ENCODE measurements around the gene ACR. TPM values are rescaled to one million over a fixed set of nuclear protein-coding genes. Genes with fewer than 3 reads are reported as not detected.

The ACR gene
- total RNA-seq, 2 experiments from 2014 or later = not detected

DNA sequence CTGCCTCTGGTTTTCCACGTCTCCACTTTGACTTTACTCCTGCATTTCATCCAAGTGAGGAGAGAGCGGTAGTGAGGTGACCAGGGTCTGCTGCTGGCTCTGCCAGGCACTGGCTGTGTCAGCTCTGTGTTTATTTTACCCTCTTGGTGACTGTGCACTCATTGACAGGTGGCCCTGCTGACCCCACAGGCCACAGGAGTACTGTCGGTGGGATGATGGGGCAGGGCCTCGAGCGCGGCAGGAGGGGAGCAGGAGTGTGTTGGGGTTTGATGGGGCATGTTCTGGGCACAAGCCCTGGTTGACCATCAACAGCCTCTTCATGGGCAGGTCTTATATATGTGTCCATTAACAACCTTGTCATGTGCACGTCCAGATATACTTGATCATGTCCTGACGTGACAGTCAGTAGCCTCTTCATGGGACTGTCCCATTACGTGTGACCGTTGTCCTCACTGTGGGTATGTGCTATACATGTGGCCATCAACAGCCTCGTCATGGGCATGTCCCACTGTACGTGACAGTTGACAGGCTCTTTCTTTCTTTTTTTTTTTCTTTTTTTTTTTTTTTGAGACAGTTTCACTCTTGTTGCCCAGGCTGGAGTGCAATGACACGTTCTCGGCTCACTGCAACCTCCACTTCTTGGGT, 31.4 kb upstream of the ACR start:
- Mint-ChIP-seq H3K27me3 (peaks cover 3% of the 10 kb centered on the region), H3K4me1 (peaks cover 14% of the 10 kb centered on the region), H3K9me3 (no peaks in the 10 kb centered on the region), H3K36me3 (no peaks in the 10 kb centered on the region), H3K4me3 (no peak overlapping the region), H3K27ac (no peak overlapping the region)
- no peak for DNase-seq
- POLR2A ChIA-PET = no interaction called here
- no peak for ATAC-seq (ENCODE audit: low read depth)

DNA sequence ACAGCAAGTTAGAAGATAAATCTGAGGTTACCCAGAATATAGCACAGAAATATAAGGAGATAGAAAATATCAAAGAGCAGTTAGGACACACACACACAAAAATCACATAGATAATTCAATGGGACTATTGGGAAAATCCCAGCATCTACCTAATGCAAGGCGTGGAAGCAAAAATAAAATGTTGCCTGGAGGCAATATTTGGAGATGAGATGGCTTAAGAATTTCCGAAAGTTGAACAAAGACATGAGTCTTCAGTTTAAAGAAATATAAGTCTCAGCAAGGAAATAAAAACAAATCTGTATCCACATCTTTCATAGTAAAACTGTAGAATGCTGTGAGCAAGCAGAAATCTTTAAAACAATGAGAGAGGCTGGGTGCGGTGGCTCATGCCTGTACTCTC, 29.5 kb upstream of the ACR start:
- ATAC-seq (ENCODE audit: low read depth) (no peak), DNase-seq (no peak)
- H3K27ac Mint-ChIP-seq = no peak overlapping the region
- no peaks in the 10 kb centered on the region for H3K9me3 Mint-ChIP-seq
- peaks cover 3% of the 10 kb centered on the region for H3K27me3 Mint-ChIP-seq
- H3K4me1 Mint-ChIP-seq = no peaks in the 10 kb centered on the region
- POLR2A ChIA-PET = no interaction called here
- H3K4me3 Mint-ChIP-seq = no peak overlapping the region
- H3K36me3 Mint-ChIP-seq = no peaks in the 10 kb centered on the region

DNA sequence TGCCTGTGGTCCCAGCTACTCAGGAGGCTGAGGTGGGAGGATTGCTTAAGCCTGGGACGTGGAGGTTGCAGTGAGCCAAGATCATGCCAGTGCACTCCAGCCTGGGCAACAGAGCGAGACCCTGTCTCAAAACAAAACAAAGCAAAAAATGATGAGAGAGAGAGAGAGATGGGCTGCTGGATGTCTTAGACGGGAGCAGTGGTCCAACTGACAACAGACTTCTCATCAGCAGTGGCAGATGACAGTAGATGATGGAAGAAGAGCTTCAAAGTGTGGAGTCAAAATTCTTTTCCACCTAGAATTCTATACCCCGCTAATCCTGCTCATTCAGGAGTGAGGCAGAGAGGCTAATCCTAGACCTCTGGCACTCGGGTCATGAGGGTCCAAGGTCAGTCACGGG, 29.0 kb upstream of the ACR start:
- POLR2A ChIA-PET = no interaction called here
- peaks cover 3% of the 10 kb centered on the region for H3K27me3 Mint-ChIP-seq
- no peaks in the 10 kb centered on the region for H3K36me3 Mint-ChIP-seq
- DNase-seq (no peak), ATAC-seq (ENCODE audit: low read depth) (no peak)
- no peaks in the 10 kb centered on the region for H3K9me3 Mint-ChIP-seq
- no peaks in the 10 kb centered on the region for H3K4me1 Mint-ChIP-seq
- no peak overlapping the region for H3K4me3 Mint-ChIP-seq
- H3K27ac Mint-ChIP-seq = no peak overlapping the region

DNA sequence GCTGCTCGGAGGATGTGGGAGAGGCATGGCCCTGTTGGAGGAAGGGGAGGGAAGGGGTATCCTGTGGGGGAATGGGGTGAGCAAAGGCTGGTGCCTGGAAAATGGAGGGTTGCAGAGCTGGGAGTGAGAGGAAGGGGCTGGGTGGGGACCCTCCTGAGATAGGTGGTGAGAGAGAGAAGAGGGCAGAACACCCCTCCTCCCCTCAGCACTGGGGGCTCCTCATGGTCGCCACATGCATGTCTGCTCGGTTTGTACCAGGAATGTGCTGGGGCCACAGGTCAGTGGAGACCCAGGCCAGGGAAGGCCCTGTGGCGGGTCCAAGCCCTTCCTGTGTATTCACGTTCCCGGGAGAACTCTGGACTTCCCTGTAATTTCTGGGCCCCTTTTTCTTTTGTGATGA, 27.8 kb upstream of the ACR start:
- H3K27me3 Mint-ChIP-seq = peaks cover 3% of the 10 kb centered on the region
- no peak overlapping the region for H3K27ac Mint-ChIP-seq
- ATAC-seq (ENCODE audit: low read depth) (no peak), DNase-seq (no peak)
- no peaks in the 10 kb centered on the region for H3K9me3 Mint-ChIP-seq
- POLR2A ChIA-PET = no interaction called here
- H3K36me3 Mint-ChIP-seq = no peaks in the 10 kb centered on the region
- no peak overlapping the region for H3K4me3 Mint-ChIP-seq
- no peaks in the 10 kb centered on the region for H3K4me1 Mint-ChIP-seq

DNA sequence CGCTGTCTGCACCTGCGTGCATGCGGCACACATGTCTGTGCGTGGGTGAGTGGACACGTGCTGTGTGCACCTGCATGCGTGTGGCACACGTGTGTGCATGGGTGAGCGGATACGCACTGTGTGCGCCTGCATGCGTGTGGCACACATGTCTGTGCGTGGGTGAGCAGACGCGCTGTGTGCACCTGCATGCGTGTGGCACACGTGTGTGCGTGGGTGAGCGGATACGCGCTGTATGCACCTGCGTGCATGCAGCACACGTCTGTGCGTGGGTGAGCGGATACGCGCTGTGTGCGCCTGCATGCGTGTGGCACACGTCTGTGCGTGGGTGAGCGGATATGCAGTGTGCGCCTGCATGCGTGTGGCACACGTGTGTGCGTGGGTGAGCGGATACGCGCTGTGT, 27.1 kb upstream of the ACR start:
- Mint-ChIP-seq H3K9me3 (no peaks in the 10 kb centered on the region), H3K4me3 (no peak overlapping the region), H3K27me3 (peaks cover 3% of the 10 kb centered on the region), H3K4me1 (no peaks in the 10 kb centered on the region), H3K36me3 (no peaks in the 10 kb centered on the region), H3K27ac (no peak overlapping the region)
- POLR2A ChIA-PET = no interaction called here
- DNase-seq (no peak), ATAC-seq (ENCODE audit: low read depth) (no peak)

DNA sequence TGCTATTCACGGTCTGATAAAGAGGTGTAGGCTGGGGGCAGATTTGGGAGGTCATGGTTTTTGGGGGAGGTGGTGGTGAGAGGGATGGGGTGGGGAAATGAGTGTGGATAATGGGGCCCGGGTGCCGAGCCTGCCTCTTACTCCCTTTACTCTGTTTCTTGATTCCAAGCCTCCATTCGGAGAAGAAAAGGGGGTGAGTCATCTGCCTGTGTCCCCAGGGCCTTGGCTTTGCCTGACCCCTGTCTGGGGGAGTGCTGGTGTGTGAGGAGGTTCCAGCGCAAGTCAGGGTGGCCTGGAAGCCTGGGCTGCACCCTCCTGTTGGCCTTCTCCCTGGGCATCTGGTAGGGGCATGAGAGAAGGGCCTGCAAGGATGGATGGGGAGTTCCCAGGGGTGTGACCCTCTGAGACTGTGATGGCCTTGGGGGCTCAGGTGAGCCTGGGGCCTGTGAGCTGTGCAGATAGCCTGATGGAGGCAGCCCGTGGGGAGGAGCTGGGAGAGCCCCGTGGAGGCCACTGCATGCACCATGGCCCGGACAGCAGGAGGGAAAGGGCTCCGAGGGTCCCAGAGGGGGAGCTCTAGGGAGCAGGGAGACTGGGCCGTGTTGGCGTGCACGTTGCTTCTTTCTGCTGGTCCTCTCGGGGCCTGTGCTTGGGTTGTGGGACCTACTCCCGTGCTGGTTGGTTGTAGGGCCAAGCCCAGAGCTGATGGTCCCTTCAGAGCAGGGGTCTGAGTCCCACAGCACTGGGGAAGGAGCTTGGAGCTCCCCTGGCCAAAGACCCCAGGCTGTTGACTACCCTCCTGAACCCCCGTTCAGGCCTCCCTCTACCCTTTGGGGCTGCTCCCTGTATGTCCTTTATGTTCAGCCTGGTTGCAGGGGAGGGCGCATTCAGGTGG, 26.3 kb upstream of the ACR start:
- peaks cover 3% of the 10 kb centered on the region for H3K27me3 Mint-ChIP-seq
- no peak for ATAC-seq (ENCODE audit: low read depth)
- POLR2A ChIA-PET = no interaction called here

DNA sequence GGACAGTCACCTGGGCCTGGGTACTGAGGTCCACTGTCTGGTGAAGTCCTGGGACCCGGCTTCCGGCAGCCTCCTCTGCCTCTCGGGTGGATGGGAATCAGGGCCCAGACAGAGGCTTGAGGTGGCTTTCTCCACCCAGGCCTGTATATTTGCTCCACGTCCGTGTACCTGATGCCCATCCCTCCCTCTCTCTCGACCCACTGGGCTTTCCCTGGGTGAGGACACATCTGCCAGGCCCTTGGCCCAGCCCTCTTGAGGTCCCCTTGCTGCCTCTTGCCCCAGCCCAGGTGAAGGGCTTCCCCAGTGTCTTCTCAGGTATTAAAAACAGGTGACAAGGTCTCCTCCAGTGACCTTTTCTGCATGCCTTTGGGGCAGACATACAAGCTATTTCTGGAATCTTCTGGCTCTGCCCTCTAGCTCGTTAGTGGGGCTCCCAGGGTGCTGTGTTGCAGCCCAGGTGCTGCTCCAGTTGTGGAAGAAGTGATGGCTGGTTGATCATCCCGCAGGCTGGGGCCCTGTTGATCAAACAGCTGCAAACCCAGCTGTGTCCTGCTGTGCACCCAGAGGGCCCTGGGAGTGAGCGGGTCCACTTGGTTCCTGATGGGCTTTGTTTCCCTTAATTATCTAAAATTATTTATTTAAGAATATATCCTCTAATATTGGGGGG, 25.5 kb upstream of the ACR start:
- no peak for DNase-seq
- no peaks in the 10 kb centered on the region for H3K4me1 Mint-ChIP-seq
- no peaks in the 10 kb centered on the region for H3K36me3 Mint-ChIP-seq
- POLR2A ChIA-PET = no interaction called here
- ATAC-seq (ENCODE audit: low read depth) = no peak
- peaks cover 3% of the 10 kb centered on the region for H3K27me3 Mint-ChIP-seq
- no peak overlapping the region for H3K4me3 Mint-ChIP-seq
- no peaks in the 10 kb centered on the region for H3K9me3 Mint-ChIP-seq
- H3K27ac Mint-ChIP-seq = no peak overlapping the region

More for the DNA sequence above, 26.3 kb upstream of the ACR start:
- H3K4me3 Mint-ChIP-seq = no peak overlapping the region
- H3K36me3 Mint-ChIP-seq = no peaks in the 10 kb centered on the region
- H3K4me1 Mint-ChIP-seq = no peaks in the 10 kb centered on the region
- DNase-seq = no peak
- no peaks in the 10 kb centered on the region for H3K9me3 Mint-ChIP-seq
- no peak overlapping the region for H3K27ac Mint-ChIP-seq

DNA sequence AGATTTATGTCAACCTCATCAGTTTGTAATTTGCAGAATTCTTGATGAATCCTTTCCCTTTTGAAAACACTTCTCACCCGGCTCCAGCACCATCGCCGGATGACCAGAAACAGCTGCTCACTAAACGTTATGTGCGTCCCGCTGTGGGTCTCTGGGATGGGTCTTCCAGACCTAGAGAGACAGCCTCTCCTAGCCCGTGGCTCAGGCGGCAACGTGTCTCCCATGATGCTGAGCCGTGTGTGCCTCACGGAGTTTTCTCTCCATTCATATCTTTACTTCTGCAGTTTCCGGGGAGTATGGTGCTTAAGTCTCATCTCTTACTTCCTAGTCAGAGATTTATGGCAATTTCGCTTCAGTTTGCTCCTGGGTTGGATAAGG, 25.0 kb upstream of the ACR start:
- H3K36me3 Mint-ChIP-seq = no peaks in the 10 kb centered on the region
- DNase-seq = no peak

DNA sequence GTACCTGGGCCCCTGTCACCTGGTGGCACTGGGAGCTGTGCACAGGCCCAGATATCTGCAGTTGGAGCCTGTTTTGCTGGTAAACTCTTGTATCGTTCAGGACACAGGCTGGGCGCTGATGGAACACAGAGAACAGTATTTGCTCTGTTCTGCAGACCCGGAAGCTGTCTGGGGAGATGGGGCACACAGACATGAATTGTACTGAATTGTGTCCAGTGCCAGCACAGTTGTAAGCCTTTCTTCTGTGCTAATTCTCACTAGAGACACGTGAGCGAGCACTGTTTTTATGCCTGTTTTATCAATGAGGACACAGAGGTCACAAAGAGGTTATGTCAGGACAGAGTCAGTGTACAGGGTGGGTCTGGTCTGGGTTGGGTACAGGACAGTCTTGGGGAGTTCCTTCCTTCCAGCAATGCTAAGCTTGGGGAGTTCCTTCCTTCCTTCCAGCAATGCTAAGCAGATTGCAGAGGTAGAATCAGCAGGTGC, 24.4 kb upstream of the ACR start:
- DNase-seq (no peak), ATAC-seq (ENCODE audit: low read depth) (no peak)
- Mint-ChIP-seq H3K4me1 (no peaks in the 10 kb centered on the region), H3K9me3 (no peaks in the 10 kb centered on the region), H3K36me3 (no peaks in the 10 kb centered on the region), H3K4me3 (no peak overlapping the region), H3K27me3 (peaks cover 3% of the 10 kb centered on the region), H3K27ac (no peak overlapping the region)
- POLR2A ChIA-PET = no interaction called here

More for the DNA sequence above, 25.0 kb upstream of the ACR start:
- no peaks in the 10 kb centered on the region for H3K9me3 Mint-ChIP-seq
- H3K4me3 Mint-ChIP-seq = no peak overlapping the region
- POLR2A ChIA-PET = no interaction called here
- H3K27ac Mint-ChIP-seq = no peak overlapping the region
- peaks cover 3% of the 10 kb centered on the region for H3K27me3 Mint-ChIP-seq
- no peaks in the 10 kb centered on the region for H3K4me1 Mint-ChIP-seq
- no peak for ATAC-seq (ENCODE audit: low read depth)

DNA sequence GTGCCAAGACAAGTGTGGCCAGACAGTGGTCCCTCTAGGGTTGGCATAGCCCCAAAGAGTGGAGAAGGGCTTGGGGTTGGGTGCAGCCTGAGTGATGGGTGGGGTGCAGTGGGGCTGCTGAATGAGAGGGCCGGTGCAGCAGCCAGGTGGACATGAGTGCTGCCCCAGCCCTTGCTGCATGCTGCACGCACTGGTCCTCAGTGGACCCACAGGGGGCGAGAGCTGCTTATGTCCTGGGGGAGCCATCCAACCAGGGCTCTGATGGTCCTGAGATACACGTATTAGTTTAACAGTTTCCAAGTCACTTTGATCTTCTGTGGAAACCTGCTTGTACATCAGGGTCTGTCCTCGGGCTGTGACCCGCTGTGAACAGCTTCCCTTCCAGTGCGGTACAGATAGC, 23.9 kb upstream of the ACR start:
- H3K27ac Mint-ChIP-seq = no peak overlapping the region

DNA sequence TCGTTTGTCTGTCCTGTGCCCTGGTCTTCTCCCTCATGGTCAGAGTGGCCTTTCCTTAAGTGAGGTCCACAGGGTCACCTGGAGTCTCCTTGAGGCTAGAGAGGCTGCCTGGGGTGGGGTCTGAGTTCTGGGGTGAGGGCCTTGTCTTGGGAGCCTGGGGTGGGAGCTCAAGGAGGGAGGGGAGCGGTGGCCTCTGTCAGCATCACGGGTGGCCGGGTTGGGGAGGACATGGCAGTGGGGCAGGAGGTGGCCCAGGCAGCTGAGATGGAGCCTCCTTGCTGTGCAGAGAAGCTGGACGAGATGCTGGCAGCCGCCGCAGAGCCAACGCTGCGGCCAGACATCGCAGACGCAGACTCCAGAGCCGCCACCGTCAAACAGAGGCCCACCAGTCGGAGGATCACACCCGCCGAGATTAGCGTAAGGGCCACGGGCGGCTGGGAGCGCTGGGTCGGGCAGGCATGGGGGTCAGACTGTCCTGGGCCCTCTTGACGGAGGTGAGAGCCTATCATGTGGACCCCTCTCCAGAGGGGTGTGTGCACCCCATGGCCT, 23.3 kb upstream of the ACR start:
- H3K4me1 Mint-ChIP-seq = no peaks in the 10 kb centered on the region

More for the DNA sequence above, 23.9 kb upstream of the ACR start:
- DNase-seq (no peak), ATAC-seq (ENCODE audit: low read depth) (no peak)
- no peaks in the 10 kb centered on the region for H3K9me3 Mint-ChIP-seq
- no peaks in the 10 kb centered on the region for H3K36me3 Mint-ChIP-seq
- H3K4me3 Mint-ChIP-seq = no peak overlapping the region
- H3K27me3 Mint-ChIP-seq = no peaks in the 10 kb centered on the region
- no peaks in the 10 kb centered on the region for H3K4me1 Mint-ChIP-seq
- POLR2A ChIA-PET = no interaction called here

DNA sequence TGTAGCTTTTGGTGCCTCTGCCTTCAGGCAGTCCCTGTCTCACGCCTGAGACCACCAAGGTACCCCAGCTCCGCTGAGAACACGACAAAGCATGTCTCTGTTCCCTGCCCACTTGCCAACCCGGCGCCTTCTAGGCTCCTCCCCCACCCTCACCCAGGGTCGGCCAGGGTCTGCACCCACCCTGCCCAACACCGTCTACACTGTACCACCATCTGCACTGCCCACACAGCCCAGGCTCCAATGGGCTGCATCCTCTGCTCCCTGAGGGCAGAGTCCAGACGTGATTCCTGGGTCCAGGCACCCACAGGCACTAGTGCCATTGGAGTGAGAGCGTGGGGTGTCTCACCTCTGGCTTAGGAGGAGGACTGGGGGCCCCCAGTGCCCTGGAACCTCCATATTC, 22.8 kb upstream of the ACR start:
- DNase-seq (no peak), ATAC-seq (ENCODE audit: low read depth) (no peak)
- POLR2A ChIA-PET = no interaction called here
- H3K9me3 Mint-ChIP-seq = no peaks in the 10 kb centered on the region
- H3K36me3 Mint-ChIP-seq = no peaks in the 10 kb centered on the region
- H3K4me1 Mint-ChIP-seq = no peaks in the 10 kb centered on the region
- H3K27ac Mint-ChIP-seq = no peak overlapping the region
- no peak overlapping the region for H3K4me3 Mint-ChIP-seq
- no peaks in the 10 kb centered on the region for H3K27me3 Mint-ChIP-seq

More for the DNA sequence above, 23.3 kb upstream of the ACR start:
- DNase-seq (no peak), ATAC-seq (ENCODE audit: low read depth) (no peak)
- Mint-ChIP-seq H3K4me3 (no peak overlapping the region), H3K36me3 (no peaks in the 10 kb centered on the region), H3K27me3 (no peaks in the 10 kb centered on the region), H3K9me3 (no peaks in the 10 kb centered on the region), H3K27ac (no peak overlapping the region)
- POLR2A ChIA-PET = no interaction called here

DNA sequence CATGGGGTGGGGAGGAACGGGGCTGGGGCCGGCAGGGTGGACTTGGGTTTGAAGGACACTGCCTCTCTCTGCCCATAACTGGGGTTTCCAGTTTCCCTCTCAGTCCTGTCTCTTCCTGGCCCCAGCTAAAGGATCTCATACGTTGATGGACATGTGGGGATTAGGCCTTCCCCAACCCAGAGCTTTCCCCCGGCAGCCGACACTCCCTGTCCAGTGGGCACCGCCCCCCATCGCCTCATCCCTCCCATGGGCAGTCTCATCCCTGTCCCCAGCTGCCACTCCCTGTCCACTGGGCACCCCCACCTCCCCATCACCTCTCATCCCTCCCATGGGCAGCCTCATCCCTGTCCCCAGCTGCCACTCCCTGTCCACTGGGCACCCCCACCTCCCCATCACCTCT, 22.2 kb upstream of the ACR start:
- H3K4me1 Mint-ChIP-seq = no peaks in the 10 kb centered on the region
- DNase-seq (no peak), ATAC-seq (ENCODE audit: low read depth) (no peak)
- H3K27ac Mint-ChIP-seq = no peak overlapping the region
- H3K9me3 Mint-ChIP-seq = no peaks in the 10 kb centered on the region
- POLR2A ChIA-PET = no interaction called here
- H3K36me3 Mint-ChIP-seq = no peaks in the 10 kb centered on the region
- no peaks in the 10 kb centered on the region for H3K27me3 Mint-ChIP-seq
- no peak overlapping the region for H3K4me3 Mint-ChIP-seq
